K562 (cell line): Measurements from ENCODE around the gene TRIM32. TPM values are rescaled to one million over a fixed set of nuclear protein-coding genes. Genes with fewer than 3 reads are reported as not detected.

Experiments used
- ATAC-seq: fragments of 200-7000 bp; cut with Tn5 transposase; 3 replicates; pipeline ENCODE4 v1.9.1; 2020; ENCODE audit warnings: moderate library complexity
- BruUV-seq: library from RNA; stranded (reverse); fragments of 400-500 nt; replicated peaks from 2 replicates; lab custom pipeline; 2021; lab: Mats Ljungman, UMichigan
- CTCF ChIA-PET: fragments of 300-600 bp; formaldehyde crosslinking; extraction: SDS; loops from one replicate; lab custom pipeline; 2021; ENCODE audit warnings: low intra/inter-chr PET ratio; lab: Yijun Ruan, JAX
- POLR2A ChIA-PET: fragments of 300-600, 350-650 bp; sonication (Branson Sonifier 250); formaldehyde crosslinking; extraction: SDS; loops from one replicate; lab custom pipeline; 2021; ENCODE audit warnings: antibody characterized with exemption, inconsistent platforms; lab: Yijun Ruan, JAX
- DNase-seq, 4 experiments: peaks; one replicate each; pipeline versions ENCODE4 v3.0.0 to v3.0.0-alpha.2; 2011 to 2018; ENCODE audit warnings: low spot score in 3 of 4, mixed read lengths in 3 of 4; ENCODE audit errors: extremely low read depth in 1 of 4
- FAIRE-seq: peaks from 2 replicates; lab custom pipeline; 2011; peaks lifted over from hg19 to GRCh38; lab: Jason Lieb, UNC
- H2AFZ ChIP-seq: 2 replicates; pipeline ENCODE4 v1.6.0; 2011; ENCODE audit warnings: low read depth, low read length, control low read depth, inconsistent platforms
- H3K27ac ChIP-seq: fragments of 200-600 bp; 3 replicates; pipeline ENCODE4 v1.8.0; 2011; ENCODE audit warnings: low read depth, mild to moderate bottlenecking, control low read depth, inconsistent platforms, low read length, moderate library complexity, mixed read lengths; ENCODE audit errors: extremely low read depth
- H3K27me3 ChIP-seq, 2 experiments: fragments of 300-600 bp in 1 of 2; 2 replicates in 1 of 2; 3 replicates in 1 of 2; pipeline versions ENCODE4 v1.6.0 to v1.8.0; 2011; ENCODE audit warnings: inconsistent platforms in 2 of 2, low read length in 2 of 2, mild to moderate bottlenecking in 1 of 2, mixed read lengths in 1 of 2, moderate library complexity in 1 of 2; ENCODE audit not compliant: control insufficient read depth in 2 of 2, insufficient read depth in 2 of 2
- H3K36me3 ChIP-seq: fragments of 300-600 bp; 3 replicates; pipeline ENCODE4 v1.8.0; 2011; ENCODE audit warnings: mild to moderate bottlenecking, low read length, inconsistent platforms; ENCODE audit not compliant: control insufficient read depth, insufficient read depth
- H3K4me1 ChIP-seq, 2 experiments: fragments of 200-600 bp in 1 of 2; replicated peaks in 1 of 2; 2 replicates in 1 of 2; 3 replicates in 1 of 2; pipeline versions ENCODE4 v1.5.1 to v1.8.0; 2011; ENCODE audit warnings: inconsistent platforms in 2 of 2, low read length in 2 of 2, mild to moderate bottlenecking in 1 of 2, mixed read lengths in 1 of 2, moderate library complexity in 1 of 2; ENCODE audit not compliant: control insufficient read depth in 2 of 2, insufficient read depth in 2 of 2
- H3K4me2 ChIP-seq: 2 replicates; pipeline ENCODE4 v1.6.1; 2011; ENCODE audit warnings: low read length, control low read depth, inconsistent platforms, mixed read lengths; ENCODE audit not compliant: insufficient read depth
- H3K4me3 ChIP-seq: fragments of 200-600 bp; sonication (generic), shearing (Covaris generic); 2 replicates; pipeline ENCODE4 v1.5.1; 2016; ENCODE audit warnings: control low read depth, inconsistent platforms
- H3K79me2 ChIP-seq: fragments of 200-600 bp; 3 replicates; pipeline ENCODE4 v1.8.0; 2011; ENCODE audit warnings: low read length, inconsistent platforms; ENCODE audit not compliant: control insufficient read depth, insufficient read depth
- H3K9ac ChIP-seq, 2 experiments: 2 replicates each; pipeline versions ENCODE4 v1.6.0 to v1.6.1; 2011; ENCODE audit warnings: low read depth in 2 of 2, low read length in 2 of 2, control low read depth in 1 of 2, inconsistent platforms in 1 of 2, mild to moderate bottlenecking in 1 of 2, mixed read lengths in 1 of 2; ENCODE audit not compliant: insufficient read depth in 1 of 2
- H3K9me1 ChIP-seq: one replicate; pipeline ENCODE4 v1.6.0; 2011; ENCODE audit warnings: inconsistent platforms, mild to moderate bottlenecking, low read length, moderate library complexity; ENCODE audit not compliant: control insufficient read depth, insufficient read depth
- H3K9me3 ChIP-seq: replicated peaks from 2 replicates; pipeline ENCODE4 v1.5.1; 2011; ENCODE audit warnings: low read depth, low read length, inconsistent platforms; ENCODE audit not compliant: control insufficient read depth, insufficient read depth
- H4K20me1 ChIP-seq: replicated peaks from 2 replicates; pipeline ENCODE4 v1.6.1; 2011; ENCODE audit warnings: low read length, inconsistent platforms, mixed read lengths; ENCODE audit not compliant: control insufficient read depth, insufficient read depth
- BCOR ChIP-seq: fragments of 450-650 bp; IDR thresholded peaks from 2 replicates; pipeline ENCODE4 v1.6.1; 2016
- RBM25 ChIP-seq: fragments of 200-400 bp; formaldehyde crosslinking; IDR thresholded peaks from 2 replicates; pipeline ENCODE4 v1.6.1; 2018; ENCODE audit warnings: low read length, low read depth, moderate library complexity; ENCODE audit not compliant: severe bottlenecking
- ZKSCAN1 ChIP-seq: fragments of 150-350 bp; IDR thresholded peaks from 2 replicates; pipeline ENCODE4 v1.6.1; 2016; ENCODE audit warnings: low read depth, low read length
- WGBS: fragments of 100-300 bp; shearing (Covaris generic); methylation state at CpG from one replicate; pipeline ENCODE4 v1.1.6; 2016; ENCODE audit warnings: low coverage, mixed read lengths; ENCODE audit not compliant: insufficient coverage; ENCODE audit errors: missing lambda C conversion rate; 5-methylcytosine and 5-hydroxymethylcytosine counted together
- in situ Hi-C: fragments of 300-500 bp; cut with MboI; formaldehyde crosslinking; loops from 4 replicates; pipeline ENCODE4 v1.15.0; 2018; ENCODE audit warnings: inconsistent platforms, mixed read lengths
- intact Hi-C: fragments of 100-400 bp; cut with micrococcal nuclease; formaldehyde crosslinking; loops from 2 replicates; pipeline ENCODE4 v1.14.2; 2022
- polyA plus RNA-seq, 8 experiments: library from polyadenylated mRNA; depleted of rRNA in 4 of 8; stranded (reverse) in 5 of 8; unstranded in 3 of 8; fragments of >200 nt; fragmentation: Nextera tagmentation in 2 of 8; fragmentation: Illumina TruSeq in 1 of 8; extraction: Ambion mirVana in 2 of 8; extraction: Trizol in 1 of 8; gene quantifications; 2 replicates each; pipeline versions ENCODE4 v1.2.1 to v1.2.3, GENCODE V29; 2011 to 2014; ENCODE audit warnings: inconsistent platforms in 1 of 8, missing spikeins in 1 of 8
- total RNA-seq, 7 experiments: library from RNA; depleted of rRNA in 6 of 7; stranded (reverse); fragments of >200 nt in 6 of 7; fragmentation: Illumina TruSeq in 2 of 7; extraction: Trizol in 2 of 7; gene quantifications; 2 replicates each; pipeline versions ENCODE4 v1.2.1 to v1.2.3, GENCODE V29; 2011 to 2021; ENCODE audit warnings: low replicate concordance in 1 of 7
- TF ChIP-seq, protein P1 (sequence below): fragments of 250-450 bp; sonication (Bioruptor Pico); IDR thresholded peaks from 2 replicates; pipeline ENCODE4 v1.5.1; 2021; ENCODE audit warnings: mild to moderate bottlenecking

The TRIM32 gene
- total and polyA plus RNA-seq, 9 of the 15 experiments (the other 6 are each of a cell fraction or from before 2014, with no cell fraction given) = 3.5 to 9.4 (median 5.9) TPM

- TF ChIP-seq, protein P1, sequence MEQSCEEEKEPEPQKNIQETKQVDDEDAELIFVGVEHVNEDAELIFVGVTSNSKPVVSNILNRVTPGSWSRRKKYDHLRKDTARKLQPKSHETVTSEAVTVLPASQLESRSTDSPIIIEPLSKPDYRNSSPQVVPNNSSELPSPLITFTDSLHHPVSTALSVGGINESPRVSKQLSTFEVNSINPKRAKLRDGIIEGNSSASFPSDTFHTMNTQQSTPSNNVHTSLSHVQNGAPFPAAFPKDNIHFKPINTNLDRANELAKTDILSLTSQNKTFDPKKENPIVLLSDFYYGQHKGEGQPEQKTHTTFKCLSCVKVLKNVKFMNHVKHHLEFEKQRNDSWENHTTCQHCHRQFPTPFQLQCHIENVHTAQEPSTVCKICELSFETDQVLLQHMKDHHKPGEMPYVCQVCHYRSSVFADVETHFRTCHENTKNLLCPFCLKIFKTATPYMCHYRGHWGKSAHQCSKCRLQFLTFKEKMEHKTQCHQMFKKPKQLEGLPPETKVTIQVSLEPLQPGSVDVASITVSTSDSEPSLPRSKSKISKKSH (CRISPR knock-in tag) = no peak
Measured at GRCh38 chr9:116687754-116688135, 640 bp downstream of the TRIM32 start (continued).

DNA sequence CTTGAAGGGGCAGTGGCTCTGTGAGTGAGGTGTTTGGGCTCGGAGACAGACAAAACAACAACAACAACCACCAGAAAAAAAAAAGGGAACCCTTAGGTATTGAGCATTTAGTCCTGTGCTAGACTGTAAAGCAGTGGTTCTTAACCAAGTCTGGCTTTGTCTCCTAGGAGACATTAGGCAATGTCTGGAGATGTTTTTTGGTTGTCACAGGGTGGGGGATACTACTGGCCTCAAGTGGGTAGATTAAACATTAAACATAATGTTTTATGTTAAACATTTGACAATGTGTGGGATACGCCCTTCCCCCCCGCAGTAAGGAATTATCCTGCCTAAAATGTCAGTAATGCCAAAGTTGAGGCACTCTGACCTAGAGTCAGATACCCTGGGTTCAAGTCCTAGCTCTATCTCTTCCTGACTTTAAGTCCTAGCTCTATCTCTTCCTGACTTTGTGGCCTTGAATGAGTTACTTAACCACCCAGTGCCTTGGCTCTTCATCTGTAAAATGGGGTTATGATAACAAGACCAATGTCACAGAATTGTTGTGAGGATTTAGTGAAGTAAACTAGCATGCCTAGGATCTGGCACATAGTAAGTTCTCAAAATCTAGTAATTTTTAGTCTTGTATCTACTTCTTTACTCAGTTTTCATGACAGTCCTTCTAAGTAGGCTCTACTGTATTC lies 1.8 kb downstream of the TRIM32 start:
- Histone ChIP-seq H3K9ac (no peak overlapping the region), H3K79me2 (peaks cover 9% of the 10 kb centered on the region; the same call in 2 of the 3 replicates)
- no peak for DNase-seq

More for the DNA sequence above, 1.8 kb downstream of the TRIM32 start:
- Histone ChIP-seq H4K20me1 (no peaks in the 10 kb centered on the region), H3K4me3 (no peak overlapping the region), H3K4me2 (no peak overlapping the region), H2AFZ (no peak overlapping the region), H3K36me3 (no peaks in the 10 kb centered on the region), H3K27me3 (no peaks in the 10 kb centered on the region), H3K9me3 (no peaks in the 10 kb centered on the region), H3K9me1 (no peaks in the 10 kb centered on the region), H3K27ac (no peak overlapping the region), H3K4me1 (peaks cover 16 to 30% of the 10 kb centered on the region in 2 experiments; a peak in 4 of 5 replicates)
- ChIA-PET POLR2A (no interaction called here), CTCF (no interaction called here)
- TF ChIP-seq RBM25 (peak; percentile 55), ZKSCAN1 (no peak), BCOR (0 out of 2 replicates have a peak, but pooled peaks have one; percentile 39)
- in situ Hi-C loops = no loop called here
- BruUV-seq = no TSS peak
- no peak for ATAC-seq
- WGBS = 57% methylated on average over 3 of the region's 3 CpGs
- intact Hi-C loops = no loop called here
- FAIRE-seq = no peak
